HEK293 (cell line): ENCODE measurements around the gene IPCEF1.

Experiments used
- CTCF ChIA-PET: fragments of 350-600 bp; formaldehyde crosslinking; extraction: SDS; loops from one replicate; lab custom pipeline; 2021; ENCODE audit warnings: antibody characterized with exemption; lab: Yijun Ruan, JAX
- POLR2A ChIA-PET: fragments of 300-600 bp; formaldehyde crosslinking; extraction: SDS; loops from one replicate; lab custom pipeline; 2020; ENCODE audit warnings: antibody characterized with exemption, inconsistent platforms; lab: Yijun Ruan, JAX
- H3K27ac ChIP-seq: fragments of 200-500 bp; sonication (Bioruptor generic); 2 replicates; pipeline ENCODE4 v1.5.1; 2014; ENCODE audit warnings: low read depth, low read length, control low read depth, inconsistent platforms; ENCODE audit errors: extremely low read depth
- H3K36me3 ChIP-seq, 2 experiments: fragments of 200-500 bp in 1 of 2; sonication (Bioruptor generic) in 1 of 2; 1 replicate in 1 of 2; 2 replicates in 1 of 2; pipeline ENCODE4 v1.5.1; 2014 to 2017; ENCODE audit warnings: inconsistent platforms in 2 of 2, low read length in 2 of 2; ENCODE audit not compliant: control insufficient read depth in 2 of 2, insufficient read depth in 1 of 2
- H3K4me1 ChIP-seq: fragments of 200-500 bp; sonication (Bioruptor generic); 2 replicates; pipeline ENCODE4 v1.5.1; 2014; ENCODE audit warnings: mild to moderate bottlenecking, low read length, inconsistent platforms; ENCODE audit not compliant: control insufficient read depth, insufficient read depth
- H3K4me3 ChIP-seq: 2 replicates; pipeline ENCODE4 v1.5.1; 2011; ENCODE audit warnings: low read depth, mild to moderate bottlenecking, control low read depth, low read length, moderate library complexity
- H3K9me3 ChIP-seq: fragments of 200-500 bp; sonication (Bioruptor generic); 2 replicates; pipeline ENCODE4 v1.5.1; 2014; ENCODE audit warnings: low read depth, low read length, inconsistent platforms; ENCODE audit not compliant: control insufficient read depth, insufficient read depth
- BCL11B ChIP-seq: fragments of 450-650 bp; formaldehyde crosslinking; IDR thresholded peaks from 2 replicates; pipeline ENCODE4 v1.5.1; 2016; ENCODE audit warnings: low read depth, missing biosample characterization, missing genetic modification characterization
- ELK4 ChIP-seq: IDR thresholded peaks from 2 replicates; pipeline ENCODE4 v1.6.1; 2011; ENCODE audit warnings: mild to moderate bottlenecking, low read depth, low read length, borderline replicate concordance
- GLI2 ChIP-seq: fragments of 450-650 bp; formaldehyde crosslinking; IDR thresholded peaks from 2 replicates; pipeline ENCODE4; 2017; ENCODE audit warnings: missing biosample characterization, missing genetic modification characterization, low read depth, borderline replicate concordance
- GLIS2 ChIP-seq: fragments of 450-650 bp; formaldehyde crosslinking; IDR thresholded peaks from 2 replicates; pipeline ENCODE4 v1.5.1; 2016; ENCODE audit warnings: missing biosample characterization, missing genetic modification characterization
- PBX3 ChIP-seq: sonication (generic); formaldehyde crosslinking; IDR thresholded peaks from 2 replicates; pipeline ENCODE4 v1.8.1; 2022; ENCODE audit warnings: mild to moderate bottlenecking, moderate library complexity, missing genetic modification reagents
- PRDM1 ChIP-seq: fragments of 450-650 bp; formaldehyde crosslinking; IDR thresholded peaks from 2 replicates; pipeline ENCODE4; 2016; ENCODE audit warnings: missing biosample characterization, missing genetic modification characterization
- ZFHX2 ChIP-seq: fragments of 450-650 bp; formaldehyde crosslinking; conservative IDR thresholded peaks from 2 replicates; pipeline ENCODE4 v1.5.1; 2016; ENCODE audit warnings: missing biosample characterization, missing genetic modification characterization
- ZNF121 ChIP-seq: fragments of 450-650 bp; formaldehyde crosslinking; IDR thresholded peaks from 2 replicates; pipeline ENCODE4 v1.5.1; 2016; ENCODE audit warnings: missing biosample characterization, missing genetic modification characterization
- ZNF140 ChIP-seq: fragments of 450-650 bp; formaldehyde crosslinking; IDR thresholded peaks from 2 replicates; pipeline ENCODE4 v1.5.1; 2016; ENCODE audit warnings: missing biosample characterization, missing genetic modification characterization
- ZNF2 ChIP-seq: fragments of 450-650 bp; formaldehyde crosslinking; IDR thresholded peaks from 2 replicates; pipeline ENCODE4 v1.5.1; 2016; ENCODE audit warnings: missing biosample characterization, missing genetic modification characterization
- ZNF202 ChIP-seq: fragments of 450-650 bp; formaldehyde crosslinking; IDR thresholded peaks from 2 replicates; pipeline ENCODE4 v1.5.1; 2016; ENCODE audit warnings: missing biosample characterization, missing genetic modification characterization, borderline replicate concordance
- ZNF292 ChIP-seq: fragments of 450-650 bp; formaldehyde crosslinking; IDR thresholded peaks from 2 replicates; pipeline ENCODE4 v1.5.1; 2016; ENCODE audit warnings: low read depth, missing biosample characterization, missing genetic modification characterization, borderline replicate concordance
- ZNF341 ChIP-seq: fragments of 450-650 bp; formaldehyde crosslinking; IDR thresholded peaks from 2 replicates; pipeline ENCODE4; 2016; ENCODE audit warnings: low read depth, missing biosample characterization, missing genetic modification characterization
- ZNF37A ChIP-seq: fragments of 450-650 bp; IDR thresholded peaks from 2 replicates; pipeline ENCODE4 v1.5.1; 2018; ENCODE audit warnings: missing biosample characterization, missing genetic modification characterization
- ZNF518A ChIP-seq: fragments of 450-650 bp; formaldehyde crosslinking; conservative IDR thresholded peaks from 2 replicates; pipeline ENCODE4 v1.5.1; 2016; ENCODE audit warnings: low read depth, missing biosample characterization, missing genetic modification characterization
- ZNF561 ChIP-seq: fragments of 450-650 bp; IDR thresholded peaks from 2 replicates; pipeline ENCODE4 v1.5.1; 2018; ENCODE audit warnings: missing biosample characterization, missing genetic modification characterization, borderline replicate concordance
- ZNF580 ChIP-seq: fragments of 450-650 bp; formaldehyde crosslinking; IDR thresholded peaks from 2 replicates; pipeline ENCODE4 v1.5.1; 2016; ENCODE audit warnings: missing biosample characterization, missing genetic modification characterization
- ZNF658 ChIP-seq: fragments of 450-650 bp; formaldehyde crosslinking; IDR thresholded peaks from 2 replicates; pipeline ENCODE4; 2016; ENCODE audit warnings: missing biosample characterization, missing genetic modification characterization
- ZSCAN5A ChIP-seq: fragments of 450-650 bp; formaldehyde crosslinking; IDR thresholded peaks from 2 replicates; pipeline ENCODE4 v1.5.1; 2016; ENCODE audit warnings: missing biosample characterization, missing genetic modification characterization
- TF ChIP-seq, protein P1 (sequence below): fragments of 450-650 bp; IDR thresholded peaks from 2 replicates; pipeline ENCODE4 v1.5.1; 2018; ENCODE audit warnings: missing biosample characterization, mild to moderate bottlenecking, missing genetic modification characterization
- TF ChIP-seq, protein P2 (sequence below): fragments of 450-650 bp; formaldehyde crosslinking; IDR thresholded peaks from 2 replicates; pipeline ENCODE4 v1.5.1; 2016; ENCODE audit warnings: missing biosample characterization, missing genetic modification characterization

Gene IPCEF1

GRCh38 chr6:154234019-154234772 is 122.4 kb downstream of the IPCEF1 start (continued):
- TF ChIP-seq, protein P1, sequence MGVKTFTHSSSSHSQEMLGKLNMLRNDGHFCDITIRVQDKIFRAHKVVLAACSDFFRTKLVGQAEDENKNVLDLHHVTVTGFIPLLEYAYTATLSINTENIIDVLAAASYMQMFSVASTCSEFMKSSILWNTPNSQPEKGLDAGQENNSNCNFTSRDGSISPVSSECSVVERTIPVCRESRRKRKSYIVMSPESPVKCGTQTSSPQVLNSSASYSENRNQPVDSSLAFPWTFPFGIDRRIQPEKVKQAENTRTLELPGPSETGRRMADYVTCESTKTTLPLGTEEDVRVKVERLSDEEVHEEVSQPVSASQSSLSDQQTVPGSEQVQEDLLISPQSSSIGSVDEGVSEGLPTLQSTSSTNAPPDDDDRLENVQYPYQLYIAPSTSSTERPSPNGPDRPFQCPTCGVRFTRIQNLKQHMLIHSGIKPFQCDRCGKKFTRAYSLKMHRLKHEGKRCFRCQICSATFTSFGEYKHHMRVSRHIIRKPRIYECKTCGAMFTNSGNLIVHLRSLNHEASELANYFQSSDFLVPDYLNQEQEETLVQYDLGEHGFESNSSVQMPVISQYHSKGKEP (tag by site-specific recombination): no peak
- TF ChIP-seq GLIS2 (no peak), ZNF37A (tag by site-specific recombination) (no peak), ELK4 (no peak), ZNF580 (tag by site-specific recombination) (no peak)

GRCh38 chr6:154233383-154233782 is 123.2 kb downstream of the IPCEF1 start:
- no peaks in the 10 kb centered on the region for H3K9me3 ChIP-seq
- no peaks in the 10 kb centered on the region for H3K36me3 ChIP-seq
- CTCF ChIA-PET: interaction anchor here (0.6 to 0.9 kb wide), 2 partner anchors 44 to 230 kb away, joined by 3 to 4 read pairs; no protein-coding TSS in a partner anchor
- H3K4me3 ChIP-seq: no peak overlapping the region
- POLR2A ChIA-PET: no interaction called here
- no peaks in the 10 kb centered on the region for H3K4me1 ChIP-seq
- TF ChIP-seq ZNF580 (tag by site-specific recombination) (no peak), PRDM1 (no peak), ZNF202 (tag by site-specific recombination) (no peak), ZNF561 (tag by site-specific recombination) (no peak), ZSCAN5A (no peak), ZNF518A (tag by site-specific recombination) (no peak), GLI2 (tag by site-specific recombination) (no peak), BCL11B (no peak), ZNF121 (tag by site-specific recombination) (no peak), ZNF341 (tag by site-specific recombination) (no peak), ZNF140 (no peak), ZNF658 (tag by site-specific recombination) (no peak), ZNF2 (tag by site-specific recombination) (no peak), PBX3 (CRISPR knock-in tag) (no peak), ZNF292 (tag by site-specific recombination) (no peak), ZFHX2 (tag by site-specific recombination) (no peak)
- TF ChIP-seq, protein P2, sequence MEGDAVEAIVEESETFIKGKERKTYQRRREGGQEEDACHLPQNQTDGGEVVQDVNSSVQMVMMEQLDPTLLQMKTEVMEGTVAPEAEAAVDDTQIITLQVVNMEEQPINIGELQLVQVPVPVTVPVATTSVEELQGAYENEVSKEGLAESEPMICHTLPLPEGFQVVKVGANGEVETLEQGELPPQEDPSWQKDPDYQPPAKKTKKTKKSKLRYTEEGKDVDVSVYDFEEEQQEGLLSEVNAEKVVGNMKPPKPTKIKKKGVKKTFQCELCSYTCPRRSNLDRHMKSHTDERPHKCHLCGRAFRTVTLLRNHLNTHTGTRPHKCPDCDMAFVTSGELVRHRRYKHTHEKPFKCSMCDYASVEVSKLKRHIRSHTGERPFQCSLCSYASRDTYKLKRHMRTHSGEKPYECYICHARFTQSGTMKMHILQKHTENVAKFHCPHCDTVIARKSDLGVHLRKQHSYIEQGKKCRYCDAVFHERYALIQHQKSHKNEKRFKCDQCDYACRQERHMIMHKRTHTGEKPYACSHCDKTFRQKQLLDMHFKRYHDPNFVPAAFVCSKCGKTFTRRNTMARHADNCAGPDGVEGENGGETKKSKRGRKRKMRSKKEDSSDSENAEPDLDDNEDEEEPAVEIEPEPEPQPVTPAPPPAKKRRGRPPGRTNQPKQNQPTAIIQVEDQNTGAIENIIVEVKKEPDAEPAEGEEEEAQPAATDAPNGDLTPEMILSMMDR: no peak
- H3K27ac ChIP-seq: no peak overlapping the region
